Pancreas (tissue), 10 donors: ENCODE results near the gene TUBB. TPM values are rescaled to one million over a fixed set of nuclear protein-coding genes. Genes with fewer than 3 reads are reported as not detected.

Experiments used
- ATAC-seq, 4 donors: fragments of 200-7000 bp; cut with Tn5 transposase; one replicate each; pipeline versions ENCODE4 v1.8.0 to v1.9.1; 2020; ENCODE audit warnings: mild to moderate bottlenecking in 4 of 4, moderate library complexity in 4 of 4
- DNase-seq, 6 donors: peaks; one replicate each; pipeline ENCODE4 v3.0.0-alpha.2; 2020
- FAIRE-seq: peaks from 2 replicates; lab custom pipeline; 2012; peaks lifted over from hg19 to GRCh38; lab: Jason Lieb, UNC
- H3K27ac ChIP-seq, 4 donors: fragments of 200-600 bp; sonication (generic); 1 replicate in 3 of 4; 2 replicates in 1 of 4; pipeline versions ENCODE4 v1.5.0 to v1.8.0; 2020
- H3K27me3 ChIP-seq, 4 donors: fragments of 200-600 bp; one replicate each; pipeline ENCODE4 v1.8.0; 2021
- H3K36me3 ChIP-seq, 3 donors: fragments of 200-600 bp; sonication (generic) in 1 of 3; one replicate each; pipeline versions ENCODE4 v1.5.0 to v1.8.0; 2020 to 2021
- H3K4me1 ChIP-seq, 3 donors: fragments of 200-600 bp; one replicate each; pipeline ENCODE4 v1.8.0; 2021
- H3K4me3 ChIP-seq, 4 donors: fragments of 200-600 bp; sonication (generic) in 2 of 4; one replicate each; pipeline versions ENCODE4 v1.5.0 to v1.8.0; 2020 to 2021
- H3K9me3 ChIP-seq, 4 donors: fragments of 200-600 bp; one replicate each; pipeline ENCODE4 v1.8.0; 2021
- CTCF ChIP-seq, 4 donors: fragments of 200-600 bp; sonication (generic) in 3 of 4; IDR thresholded peaks; one replicate each; pipeline versions ENCODE4 v1.5.0 to v1.8.0; 2021; ENCODE audit warnings: antibody characterized with exemption in 4 of 4
- WGBS, 2 donors: extraction: QIAGEN DNeasy Blood & Tissue Kit; methylation state at CpG; one replicate each; pipeline ENCODE4 v1.1.7; 2013; 5-methylcytosine and 5-hydroxymethylcytosine counted together
- intact Hi-C, 3 donors: fragments of 100-400 bp; cut with DNase I; formaldehyde crosslinking; loops; one replicate each; pipeline versions ENCODE4 v1.11.1 to v1.14.2; 2022
- polyA plus RNA-seq, 2 donors: library from polyadenylated mRNA; stranded (reverse); fragments of 200-250 nt; gene quantifications; one replicate each; pipeline ENCODE4 v1.2.3, GENCODE V29; 2013
- total RNA-seq, 6 donors: library from RNA; stranded (reverse); fragmentation: NEBNext Ultra II Directional in 4 of 6; extraction: Animal tissue kit (Norgen Biotek cat#: 25700) in 4 of 6; gene quantifications; one replicate each; pipeline versions ENCODE4 v1.2.1 to v1.2.4, GENCODE V29; 2021 to 2023
- donor health status: healthy with polysubstance abuse.
- donor health status: DM: no; HTN: no; CAD: no; lungs with moderate emphysema.
- donor health status: DM: no; HTN: no; CAD: no.
- donor health status: control.
- donor health status: control.
- donor health status: Bipolar disorder and iron deficiency.
- donor health status: DM: yes; HTN: yes; CAD: no.
- donor health status: DM: no; HTN: no; CAD: no.
- donor health status: DM: no; HTN: no; CAD: no.
- donor health status: DM: yes; HTN: yes; CAD: no.

Gene TUBB
- total and polyA plus RNA-seq, 8 donors = 66.1 to 171 (median 106) TPM

GRCh38 chr6:30741063-30741779 is 21.1 kb downstream of the TUBB start:
- peak in 1 of 6 donors; percentile 34 for DNase-seq
- no peak for TF ChIP-seq CTCF (IDR thresholded peaks at IDR 0.05)
- Histone ChIP-seq H3K9me3 (no peaks in the 10 kb centered on the region), H3K27me3 (no peaks in the 10 kb centered on the region), H3K36me3 (peaks cover 0 to 8% (median 0%) of the 10 kb centered on the region in 3 donors), H3K27ac (peak overlapping the region in 3 of 4 donors; percentile 80 to 98 (median 95)), H3K4me3 (peak overlapping the region; percentile 67 to 97 (median 88)), H3K4me1 (peaks cover 0 to 38% (median 10%) of the 10 kb centered on the region in 3 donors)
- 72 to 76% methylated on average over 8 of the region's 8 CpGs for WGBS, 2 donors
- no peak for FAIRE-seq
- intact Hi-C loops = no loop called here
- no peak for ATAC-seq

GRCh38 chr6:30741789-30742315 is 21.7 kb downstream of the TUBB start:
- DNase-seq = no peak
- peak in 2 of 4 donors; percentile 7 to 21 for ATAC-seq
- WGBS, 2 donors = 7 to 9% methylated on average over 10 to 13 of the region's 13 CpGs
- peaks cover 2 to 37% (median 10%) of the 10 kb centered on the region in 3 donors for H3K4me1 ChIP-seq
- peaks cover 0 to 8% (median 0%) of the 10 kb centered on the region in 3 donors for H3K36me3 ChIP-seq
- no peaks in the 10 kb centered on the region for H3K27me3 ChIP-seq
- no peak for TF ChIP-seq CTCF (IDR thresholded peaks at IDR 0.05)
- FAIRE-seq = no peak
- intact Hi-C loops = no loop called here
- H3K9me3 ChIP-seq = no peaks in the 10 kb centered on the region
- H3K4me3 ChIP-seq = peak overlapping the region; percentile 67 to 97 (median 88)
- peak overlapping the region; percentile 80 to 98 (median 95) for H3K27ac ChIP-seq

GRCh38 chr6:30742316-30743098 is 22.4 kb downstream of the TUBB start, which contains the start of gene FLOT1:
TSS of gene FLOT1 (minus strand) at chr6:30742687. CDS start at chr6:30742189, 498 bp downstream.
- peak within 1 kb of the TSS; percentile 67 to 97 (median 88) for H3K4me3 ChIP-seq
- DNase-seq (peak; percentile 99), ATAC-seq (peak; percentile 81 to 86 (median 82)), FAIRE-seq (no peak)
- 1% methylated on average over 57 to 66 of the region's 66 CpGs for WGBS, 2 donors
- peaks cover 0 to 8% (median 0%) of the 10 kb centered on the region in 3 donors for H3K36me3 ChIP-seq
- no peaks in the 10 kb centered on the region for H3K27me3 ChIP-seq
- intact Hi-C loops = no loop called here
- no peaks in the 10 kb centered on the region for H3K9me3 ChIP-seq
- H3K27ac ChIP-seq = peak within 1 kb of the TSS; percentile 91 to 98 (median 95)
- TF ChIP-seq CTCF (IDR thresholded peaks at IDR 0.05) = no peak
- H3K4me1 ChIP-seq = peaks cover 9 to 40% (median 16%) of the 10 kb centered on the region in 3 donors

GRCh38 chr6:30743099-30744053 is 23.2 kb downstream of the TUBB start:
- Histone ChIP-seq H3K9me3 (no peaks in the 10 kb centered on the region), H3K27ac (peak overlapping the region; percentile 91 to 98 (median 95)), H3K4me1 (peaks cover 17 to 42% (median 18%) of the 10 kb centered on the region in 3 donors), H3K36me3 (peaks cover 0 to 8% (median 0%) of the 10 kb centered on the region in 3 donors), H3K27me3 (no peaks in the 10 kb centered on the region), H3K4me3 (peak overlapping the region; percentile 45 to 97 (median 78))
- ATAC-seq (peak; percentile 11 to 26 (median 20)), FAIRE-seq (no peak), DNase-seq (peak in 4 of 6 donors; percentile 53 to 69 (median 58))
- WGBS, 2 donors = 2% methylated on average over 55 of the region's 55 CpGs
- intact Hi-C loops = no loop called here
- TF ChIP-seq CTCF (IDR thresholded peaks at IDR 0.05) = no peak
